Stimulated activated CD4-positive, alpha-beta T cell treated with anti-CD3 and anti-CD28 coated beads, Interleukin-2, amount 100 ng/mL, for 24 hours (primary cell): ENCODE measurements around the gene ITPR2.
"Not testable (repeated sequence)": the region's sequence is repeated elsewhere in the genome, so short reads cannot be mapped to it uniquely, and the experiment has no call there.

Source experiments
- DNase-seq, 2 donors: peaks; one replicate each; pipeline ENCODE4 v3.0.0-alpha.2; 2020

ITPR2 gene

DNA sequence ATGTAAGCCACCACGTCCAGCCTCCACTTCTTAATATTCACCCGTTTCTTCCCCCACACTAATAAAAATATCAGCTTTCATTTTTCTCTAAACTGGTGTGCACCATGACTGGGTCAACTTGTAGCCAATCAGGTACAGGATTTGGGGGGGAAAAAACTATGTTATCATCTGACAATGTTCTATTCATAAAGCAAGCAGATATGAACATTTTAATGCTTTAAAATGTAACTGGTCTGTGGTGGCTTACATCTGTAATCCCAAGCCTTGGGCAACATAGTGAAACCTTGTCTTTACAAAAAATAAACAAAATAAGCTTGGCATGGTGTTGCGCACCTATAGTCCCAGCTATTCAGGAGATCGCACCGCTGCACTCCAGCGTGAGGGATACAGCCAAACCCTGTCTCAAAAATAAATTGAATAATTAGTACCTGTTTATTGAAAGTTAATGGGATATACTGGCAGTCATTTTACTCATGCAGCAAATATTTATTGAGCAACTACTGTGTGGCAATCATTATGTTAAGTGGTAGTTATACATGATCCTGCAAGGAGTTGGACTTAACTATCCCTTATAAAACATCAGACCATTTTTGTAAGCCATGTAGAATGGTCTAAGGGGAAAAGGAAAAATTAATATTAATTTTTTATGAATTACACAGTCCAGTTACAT, 15.3 kb upstream of the ITPR2 start:
- DNase-seq: no peak

DNA sequence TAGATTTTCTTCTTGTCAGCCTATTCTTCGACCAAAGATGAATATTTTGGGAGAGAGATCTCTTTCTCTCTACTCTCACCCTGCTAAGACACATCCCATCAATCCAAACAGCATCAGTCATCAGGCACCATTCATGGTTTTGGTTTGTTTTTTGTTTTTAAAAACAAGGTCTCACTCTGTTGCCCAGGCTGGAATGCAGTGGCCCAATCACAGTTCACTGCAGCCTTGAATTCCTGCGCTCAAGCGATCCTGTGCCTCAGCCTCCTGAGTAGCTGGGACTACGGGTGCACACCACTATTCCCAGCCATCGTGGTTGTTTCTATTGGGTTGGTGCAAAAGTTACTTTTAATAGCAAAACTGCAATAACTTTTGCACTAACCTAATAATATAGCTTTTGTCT, 14.4 kb upstream of the ITPR2 start:
- DNase-seq: no peak

DNA sequence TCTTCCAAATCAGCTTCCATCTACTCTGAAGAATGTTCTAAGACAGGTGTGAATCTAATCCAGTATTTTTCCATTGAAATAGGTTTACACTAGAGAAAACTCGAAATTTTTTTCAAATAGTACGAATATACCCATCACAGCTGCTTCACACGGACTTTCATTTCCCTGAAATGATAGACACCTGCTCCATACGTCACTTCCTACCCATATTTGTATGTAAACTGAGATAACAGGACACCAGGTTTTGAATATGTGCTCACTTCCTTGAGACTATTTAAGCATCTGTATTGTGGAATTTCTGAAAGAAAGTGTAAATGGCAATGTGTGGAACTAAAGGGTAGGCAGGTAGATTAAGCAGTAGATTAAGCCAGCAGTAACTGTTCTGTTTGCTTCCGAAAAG, 13.4 kb upstream of the ITPR2 start:
- DNase-seq: no peak

DNA sequence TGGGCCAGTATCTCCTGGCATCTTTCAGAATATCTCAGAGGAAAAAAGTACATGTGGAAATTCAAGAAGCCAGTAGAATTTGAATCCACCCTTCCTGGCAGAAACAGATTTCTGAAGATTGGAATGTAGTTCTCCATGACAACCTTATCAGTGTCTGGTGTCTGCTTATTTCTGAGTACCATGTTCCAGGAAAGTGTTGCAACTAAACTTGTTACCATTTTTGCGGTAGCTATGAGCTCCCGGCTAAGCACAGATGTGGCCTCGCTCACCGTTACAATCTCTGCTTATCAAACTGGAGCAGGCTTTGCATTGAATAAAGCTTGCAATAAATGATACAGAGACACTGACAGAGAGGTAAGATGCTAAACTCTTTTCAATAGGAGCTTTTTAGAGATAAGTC, 13.0 kb upstream of the ITPR2 start:
- DNase-seq: no peak

DNA sequence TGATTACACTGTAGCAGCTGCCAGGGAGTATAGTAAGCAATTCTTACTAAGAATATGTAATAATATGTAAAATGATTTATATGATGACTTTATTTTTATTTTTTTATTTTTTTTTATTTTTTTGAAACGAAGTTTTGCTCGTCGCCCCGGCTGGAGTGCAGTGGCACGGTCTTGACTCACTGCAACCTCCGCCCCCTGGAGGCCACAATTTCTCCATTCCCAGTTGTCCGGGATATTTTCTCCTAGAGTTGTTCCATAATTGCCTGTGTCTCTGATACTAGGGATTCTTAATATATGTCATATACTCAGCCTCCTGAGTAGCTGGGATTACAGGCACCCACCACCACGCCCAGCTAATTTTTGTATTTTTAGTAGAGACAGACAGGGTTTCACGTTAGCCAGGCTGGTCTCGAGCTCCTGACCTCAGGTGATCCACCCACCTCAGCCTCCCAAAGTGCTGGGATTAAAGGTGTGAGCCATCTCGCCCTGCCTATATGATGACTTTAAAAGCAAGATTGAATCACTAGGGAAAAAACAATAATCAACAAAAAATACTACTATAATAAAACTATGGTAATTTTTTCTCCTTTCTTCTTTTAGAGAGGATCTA, 12.2 kb upstream of the ITPR2 start:
- DNase-seq: peak in 1 of 2 donors; percentile 35

DNA sequence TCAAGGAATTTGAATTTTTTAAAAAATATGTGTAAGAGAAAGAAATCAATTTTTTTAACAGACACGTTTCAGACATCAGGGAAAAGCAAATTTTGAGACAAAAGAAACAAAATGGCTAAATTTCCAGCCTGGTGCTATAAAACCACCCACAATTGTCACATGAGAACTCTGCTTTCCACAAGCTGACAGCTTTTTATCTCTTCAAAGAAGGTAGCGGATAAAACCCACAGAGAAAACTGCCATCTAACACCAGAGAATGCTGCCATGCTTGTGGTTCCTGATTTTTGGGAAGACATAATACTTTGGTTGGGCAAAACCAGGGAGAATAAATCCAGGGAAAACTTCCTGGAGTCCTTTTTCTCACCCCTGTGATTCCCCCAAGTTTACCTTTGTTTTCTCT, 10.3 kb upstream of the ITPR2 start:
- no peak for DNase-seq

DNA sequence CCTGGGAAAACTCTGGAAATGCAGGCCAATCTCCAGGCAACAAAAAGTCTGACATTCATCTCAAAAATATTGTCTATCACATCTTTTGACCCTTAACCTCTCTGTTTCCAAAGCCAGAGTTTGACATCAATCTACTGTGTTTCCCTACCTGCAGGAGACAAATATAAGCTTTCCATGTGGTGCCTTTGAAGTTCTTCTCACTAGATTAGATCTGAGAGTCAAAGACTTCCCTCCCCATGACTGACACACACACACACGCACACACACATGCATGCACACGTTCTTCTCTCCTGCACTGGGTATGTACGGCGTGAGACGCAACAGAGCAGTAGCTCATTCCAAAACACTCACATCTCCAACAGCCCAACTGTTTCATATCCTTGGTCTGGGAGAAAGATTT, 8.1 kb upstream of the ITPR2 start:
- DNase-seq: no peak

DNA sequence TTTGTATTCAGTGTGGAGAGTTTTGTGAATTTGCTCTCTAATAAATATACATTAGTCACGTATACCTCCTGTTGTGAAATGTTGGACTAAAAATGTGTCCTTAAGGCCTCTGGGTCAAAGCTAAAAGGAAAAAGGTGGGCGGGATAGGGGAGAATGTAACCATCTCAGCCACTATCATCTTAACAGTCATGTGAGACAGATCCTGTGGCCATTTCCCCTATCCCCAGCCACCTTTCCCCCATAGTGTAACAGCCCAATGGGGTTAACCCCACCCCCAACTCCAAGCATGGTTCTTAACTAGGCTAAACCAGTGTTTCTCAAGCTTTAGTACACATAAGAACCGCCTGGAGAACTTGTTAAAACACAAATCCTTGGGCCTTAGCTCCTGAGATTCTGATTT, 6.5 kb upstream of the ITPR2 start:
- no peak for DNase-seq

DNA sequence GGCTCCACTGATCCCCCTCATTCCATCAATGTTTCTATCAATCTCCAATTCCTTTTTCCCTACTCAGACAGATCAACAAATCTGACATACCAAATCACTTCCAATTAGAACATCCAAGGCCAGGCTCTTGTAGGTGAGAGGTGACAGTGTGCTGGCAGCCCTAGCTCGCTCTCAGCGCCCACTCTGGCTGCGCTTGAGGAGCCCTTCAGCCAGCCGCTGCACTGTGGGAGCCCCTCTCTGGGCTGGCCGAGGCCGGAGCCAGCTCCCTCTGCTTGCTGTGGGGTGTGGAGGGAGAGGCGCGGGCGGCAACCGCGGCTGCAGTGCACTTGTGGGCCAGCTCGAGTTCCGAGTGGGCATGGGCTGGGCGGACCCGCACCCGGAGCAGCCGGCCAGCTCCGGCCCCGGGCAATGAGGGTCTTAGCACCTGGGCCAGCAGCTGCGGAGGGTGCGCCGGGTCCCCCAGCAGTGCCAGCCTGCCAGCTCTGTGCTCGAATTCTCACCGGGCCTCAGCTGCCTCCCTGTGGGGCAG, 6.0 kb upstream of the ITPR2 start:
- no peak for DNase-seq

DNA sequence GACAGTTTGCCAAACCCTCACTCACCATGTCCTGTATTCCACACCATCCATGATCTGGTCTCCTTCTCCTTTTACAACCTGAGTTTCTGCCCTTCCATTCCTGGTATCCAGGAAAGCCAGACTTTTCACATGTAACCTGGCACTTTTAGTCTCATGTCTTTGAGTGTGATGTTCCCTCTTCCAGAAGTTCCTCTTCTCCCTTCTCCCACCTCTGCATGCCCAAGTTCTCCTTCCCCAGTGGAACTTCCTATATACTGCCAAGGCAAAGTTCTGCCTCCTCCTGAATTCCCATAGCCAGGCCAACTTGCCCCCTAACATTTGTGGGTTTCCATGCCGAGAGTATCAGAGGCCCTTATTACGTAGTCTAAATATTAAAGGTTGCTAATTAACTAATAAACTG, 3.2 kb upstream of the ITPR2 start:
- DNase-seq: no peak

DNA sequence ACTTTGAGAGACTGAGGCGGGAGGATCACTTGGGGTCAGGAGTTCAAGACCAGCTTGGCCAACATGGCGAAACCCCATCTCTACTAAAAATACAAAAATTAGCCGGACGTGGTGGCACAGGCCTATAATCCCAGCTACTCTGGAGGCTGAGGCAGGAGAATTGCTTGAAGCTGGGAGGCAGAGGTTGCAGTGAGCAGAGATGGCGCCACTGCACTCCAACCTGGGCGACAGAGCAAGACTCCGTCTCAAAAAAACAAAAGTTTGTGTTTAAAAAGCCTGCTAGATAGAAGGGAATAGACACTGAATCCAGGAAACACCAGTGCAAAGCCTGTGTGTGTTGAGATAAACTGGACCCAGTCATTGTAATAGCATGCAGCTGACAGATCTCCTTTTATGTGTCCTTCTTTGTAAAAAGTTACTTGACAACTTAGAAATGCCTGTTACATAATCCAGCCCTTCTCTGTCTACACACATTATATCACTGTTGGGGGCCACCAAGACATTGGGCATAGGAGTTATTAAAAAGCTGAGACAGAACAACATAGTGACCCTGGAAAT, 1.6 kb upstream of the ITPR2 start:
- not testable (repeated sequence) for DNase-seq

DNA sequence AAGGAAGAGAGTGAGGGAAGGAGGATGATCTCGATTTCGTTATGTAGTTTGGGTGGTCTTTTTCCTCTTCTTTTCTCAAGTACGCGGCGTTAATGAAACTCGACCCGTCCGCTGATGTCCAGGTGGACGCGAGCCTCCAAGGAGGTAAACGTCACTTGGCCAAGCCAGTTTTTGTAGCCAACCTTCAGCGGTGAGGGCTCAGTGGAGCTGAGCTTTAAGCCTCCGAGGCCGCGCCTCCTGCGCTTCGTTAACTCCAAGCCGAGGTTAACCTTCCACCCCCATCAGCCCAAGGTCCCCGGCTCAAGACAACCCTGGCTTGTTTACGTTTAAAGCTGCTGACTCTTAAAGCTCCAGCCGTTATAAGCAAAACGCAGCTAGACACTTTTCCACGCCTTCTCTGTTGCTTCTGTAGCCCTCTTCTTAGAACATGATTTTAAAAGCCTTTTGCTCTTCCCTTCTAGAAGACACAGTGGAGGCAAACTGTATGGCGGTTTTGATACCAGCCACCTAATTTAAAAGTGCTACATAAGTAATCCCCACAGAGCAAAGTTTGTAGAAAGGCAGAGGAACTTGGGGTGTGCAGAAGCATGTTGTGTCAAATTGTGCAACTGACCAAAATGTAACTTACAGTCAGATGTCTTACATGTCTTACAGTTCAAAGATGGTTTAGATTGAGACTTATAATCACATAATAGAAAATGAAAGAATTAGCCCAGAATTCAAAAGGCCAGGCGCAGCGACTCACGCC, 923 bp upstream of the ITPR2 start:
- peak; percentile 43 to 48 for DNase-seq

DNA sequence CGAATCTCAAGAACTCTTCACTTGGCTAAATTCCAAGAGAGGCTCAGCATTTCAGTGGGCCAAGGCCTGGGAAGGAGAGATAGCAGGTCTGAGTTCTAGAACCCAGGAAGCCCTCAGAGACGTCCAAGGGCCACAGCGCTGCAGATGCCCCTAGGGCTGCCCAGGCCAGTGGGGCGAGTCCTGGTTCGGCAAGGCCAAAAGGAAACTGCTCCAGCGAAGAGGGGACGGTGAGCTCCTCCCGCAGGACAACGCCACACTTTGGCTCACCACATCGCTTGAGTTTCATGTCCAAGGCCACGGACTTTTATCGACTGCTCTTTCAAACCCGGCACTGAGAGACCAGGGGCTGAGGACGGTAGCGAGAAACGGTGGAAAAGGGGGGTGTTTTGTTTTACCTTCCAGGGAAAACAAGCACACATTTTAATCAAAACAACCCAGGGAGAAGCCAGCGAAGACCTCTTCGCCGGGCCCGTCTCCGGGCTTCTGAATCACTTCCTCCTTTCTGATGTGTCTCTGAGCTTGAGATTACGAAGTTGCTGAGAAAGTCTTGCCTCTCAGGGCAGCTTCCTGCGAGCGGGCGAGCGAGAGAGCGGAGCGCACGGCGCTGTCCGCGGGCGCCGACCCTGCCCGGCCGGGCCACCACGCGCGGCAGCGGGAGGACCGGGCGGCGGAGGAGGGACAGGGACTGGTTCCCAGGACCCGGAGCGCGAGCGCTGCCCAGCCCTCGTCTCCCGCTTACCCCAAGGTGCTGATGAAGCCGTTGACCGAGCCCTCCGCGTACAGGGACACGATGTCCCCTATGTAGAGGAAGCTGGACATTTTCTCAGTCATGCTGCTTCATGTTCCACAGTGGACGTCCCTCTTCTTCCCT, 808 bp downstream of the ITPR2 start:
- peak; percentile 62 to 64 for DNase-seq

DNA sequence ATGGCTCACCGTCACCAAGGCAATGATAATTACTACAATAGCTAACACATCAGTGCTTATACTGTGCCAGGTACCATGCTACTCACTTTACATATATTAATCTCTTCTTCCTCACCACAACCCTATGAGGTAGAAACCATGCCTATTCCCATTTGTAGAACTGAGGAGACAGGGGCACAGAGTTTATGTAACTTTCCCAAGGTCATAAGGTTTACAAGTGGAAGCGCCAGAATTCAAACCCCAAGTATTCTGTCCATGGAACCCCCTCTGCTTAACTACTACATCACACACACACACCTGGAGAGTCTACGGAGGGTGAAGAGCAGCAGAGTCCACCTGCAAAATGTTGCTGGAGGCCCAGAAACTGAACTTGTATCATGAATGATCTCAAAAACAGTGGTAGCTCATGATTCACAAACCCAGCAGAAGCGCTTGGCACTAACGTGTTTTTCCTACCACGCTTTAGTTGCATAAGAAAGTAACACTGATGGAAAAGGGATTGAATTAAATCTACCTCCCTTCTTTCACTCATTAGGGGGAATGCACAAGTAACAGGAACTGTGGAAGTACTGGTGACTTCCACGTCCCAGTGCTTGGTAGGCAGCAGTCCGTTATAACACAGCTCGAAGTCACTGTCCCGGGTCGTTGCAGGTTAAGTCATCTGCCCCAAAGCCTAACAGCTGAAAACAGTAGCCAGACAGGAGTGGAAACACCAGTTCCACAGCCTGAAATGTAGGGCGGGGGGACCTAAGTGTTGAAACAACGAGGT, 2.0 kb downstream of the ITPR2 start:
- peak in 1 of 2 donors; percentile 13 for DNase-seq

DNA sequence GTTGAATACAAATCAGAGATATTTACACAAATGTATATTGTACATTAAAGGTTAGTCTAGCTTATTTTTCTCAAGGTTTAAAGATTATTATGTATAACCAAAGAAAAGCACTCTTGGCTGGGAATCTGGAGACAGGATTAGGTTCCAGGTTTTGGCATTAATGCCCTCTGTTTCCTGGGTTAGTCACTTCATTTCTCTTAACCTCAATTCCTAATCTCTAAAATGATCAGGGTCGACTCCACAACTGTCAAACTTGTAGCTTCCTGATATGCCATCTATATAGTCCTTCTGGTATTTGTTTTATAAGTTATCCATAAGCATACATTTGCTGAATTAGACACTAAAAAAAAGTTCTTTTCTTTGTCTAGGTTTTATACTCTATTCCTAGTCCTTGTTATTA, 2.6 kb downstream of the ITPR2 start:
- no peak for DNase-seq

DNA sequence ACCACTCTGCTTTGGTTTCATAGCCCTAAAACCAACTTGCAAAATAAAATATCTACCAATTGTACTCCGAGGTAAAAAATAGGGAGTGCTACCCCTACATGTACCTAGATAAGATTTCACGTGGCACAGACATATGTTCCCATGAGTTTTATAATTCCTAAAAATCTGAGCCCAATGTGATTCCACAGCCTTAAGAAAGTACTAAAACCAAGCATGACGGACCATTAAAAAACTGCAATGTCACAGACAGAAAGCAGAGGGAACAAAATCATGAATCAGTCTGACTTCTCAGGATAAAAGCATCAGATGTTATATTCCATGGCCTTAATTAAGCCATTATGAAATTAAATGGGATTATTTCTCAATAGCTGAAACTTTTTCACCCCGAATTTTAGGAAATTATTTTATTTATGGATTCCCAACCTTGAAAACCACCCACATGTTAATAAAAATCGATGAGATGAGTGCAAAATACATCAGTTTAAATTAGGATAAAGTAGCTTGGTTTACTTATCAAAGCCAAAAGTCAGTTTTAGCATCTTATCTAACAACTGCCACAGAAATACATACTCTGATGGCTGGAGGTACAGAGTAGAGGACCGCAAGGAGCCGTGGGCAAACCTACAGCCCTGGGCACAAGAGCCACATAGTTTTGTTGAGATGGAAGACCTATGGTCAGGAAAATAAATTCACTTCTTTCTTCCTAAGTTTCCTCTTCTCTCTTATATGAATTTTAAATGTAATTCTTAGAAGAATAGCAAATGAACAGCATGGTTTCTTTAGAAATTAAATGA, 4.5 kb downstream of the ITPR2 start:
- no peak for DNase-seq

DNA sequence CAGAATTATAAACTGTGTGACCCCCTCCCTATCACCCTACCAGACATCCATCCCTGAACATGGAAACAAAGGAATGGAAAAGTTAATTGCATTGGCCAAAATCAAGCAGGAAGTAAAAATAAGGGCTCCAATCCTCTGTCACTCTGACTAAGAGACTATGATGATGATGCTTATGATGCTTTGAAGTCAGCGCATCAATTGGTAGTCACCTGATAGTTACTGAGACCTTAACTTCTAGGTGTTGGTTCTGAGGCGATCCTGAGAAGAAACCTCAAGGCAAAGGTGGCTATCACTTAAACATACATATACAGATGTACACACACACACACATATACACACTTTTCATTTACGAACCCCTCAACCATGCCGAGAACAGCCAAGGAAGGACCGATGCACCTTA, 6.6 kb downstream of the ITPR2 start:
- no peak for DNase-seq

DNA sequence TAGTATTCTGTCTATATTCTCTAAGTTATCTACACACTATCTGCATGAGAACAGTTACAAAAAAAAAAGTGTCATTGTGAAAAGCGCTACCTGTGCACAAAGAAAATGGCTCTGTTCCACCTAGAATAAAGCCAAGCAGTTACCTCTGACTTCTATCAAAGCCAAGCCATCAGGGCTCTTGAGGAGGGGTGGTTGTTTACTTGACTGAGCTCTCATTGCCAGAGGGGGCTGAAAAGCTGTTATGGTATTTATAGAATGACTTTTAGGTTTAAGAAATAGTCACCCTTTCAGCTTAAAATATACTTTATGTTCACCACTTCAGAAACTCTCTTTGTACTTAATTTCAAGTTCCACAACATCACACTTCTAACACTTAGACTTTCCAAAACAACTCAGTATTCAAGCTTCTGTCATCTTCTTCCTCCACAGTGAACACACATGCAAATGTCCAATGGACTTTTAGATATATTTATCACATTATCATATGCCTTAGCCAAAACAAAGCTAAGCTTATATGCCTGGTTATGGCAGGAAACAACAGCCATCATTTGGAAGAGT, 7.5 kb downstream of the ITPR2 start:
- DNase-seq: no peak

DNA sequence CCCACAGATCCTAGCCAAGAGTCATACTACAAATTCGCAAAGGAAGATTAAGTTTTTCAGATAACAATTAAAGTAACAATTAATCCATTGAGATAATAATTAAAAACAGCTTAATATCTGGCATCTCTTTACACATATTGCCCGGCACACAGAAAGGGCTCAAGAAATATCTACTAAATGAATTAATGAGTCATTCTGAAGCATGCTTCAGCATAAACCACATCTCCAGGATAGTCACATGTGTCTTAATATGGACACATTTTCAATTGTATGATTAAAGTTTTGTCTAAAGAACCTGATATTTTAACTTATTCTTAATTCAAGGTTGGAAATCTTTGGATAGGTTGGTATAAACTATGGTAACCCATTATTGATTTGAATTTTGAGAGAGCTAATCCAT, 9.6 kb downstream of the ITPR2 start:
- DNase-seq: no peak

DNA sequence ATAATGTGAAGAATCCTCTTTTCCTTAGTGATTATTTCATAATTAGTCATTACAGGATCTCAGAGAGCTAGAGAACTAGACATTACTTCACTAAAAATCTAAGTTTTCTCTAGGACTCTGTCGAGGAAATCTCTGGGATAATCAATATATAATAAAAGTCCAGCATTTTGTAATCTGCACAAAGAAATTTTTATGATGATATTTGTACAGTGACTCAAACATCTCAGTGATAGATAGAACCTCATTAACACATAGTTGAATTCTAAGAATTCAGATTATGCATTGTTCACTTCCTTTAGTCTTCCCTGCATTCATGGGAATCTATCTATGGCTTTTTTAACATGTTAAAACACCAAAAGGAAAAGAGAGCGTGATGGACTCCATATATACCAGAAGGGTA, 11.0 kb downstream of the ITPR2 start:
- DNase-seq: no peak

DNA sequence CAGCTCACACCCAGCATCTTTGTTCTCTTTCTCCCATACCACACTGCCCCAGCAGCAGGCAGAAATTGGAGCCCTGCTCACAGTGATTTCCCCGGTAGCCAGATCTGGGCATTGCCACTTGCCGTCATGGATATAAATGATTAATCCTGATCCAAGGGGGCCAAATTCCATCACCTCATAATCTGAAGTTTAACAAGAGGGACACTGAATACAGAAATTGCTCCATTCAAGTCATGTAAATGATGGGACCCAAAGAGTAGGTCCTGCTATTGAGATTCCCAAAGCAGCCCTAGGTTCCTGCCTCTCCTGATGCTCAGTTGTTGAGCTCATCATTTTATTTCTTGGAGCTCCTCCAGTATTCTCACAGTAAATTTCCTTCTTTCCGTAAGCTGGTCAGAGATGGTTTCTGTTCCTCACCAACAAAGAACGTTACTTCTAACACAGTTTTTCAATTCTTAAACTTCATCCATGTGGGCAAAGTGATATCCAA, 11.7 kb downstream of the ITPR2 start:
- no peak for DNase-seq
